HG02973 (cell line): ENCODE data around the gene ZNF385C.

ENCODE experiments used
- ATAC-seq: cut with Tn5 transposase; IDR thresholded peaks from one replicate; pipeline ENCODE4 v1.9.1; 2021; ENCODE audit warnings: moderate library complexity; ENCODE audit not compliant: unreplicated experiment

Gene ZNF385C

DNA sequence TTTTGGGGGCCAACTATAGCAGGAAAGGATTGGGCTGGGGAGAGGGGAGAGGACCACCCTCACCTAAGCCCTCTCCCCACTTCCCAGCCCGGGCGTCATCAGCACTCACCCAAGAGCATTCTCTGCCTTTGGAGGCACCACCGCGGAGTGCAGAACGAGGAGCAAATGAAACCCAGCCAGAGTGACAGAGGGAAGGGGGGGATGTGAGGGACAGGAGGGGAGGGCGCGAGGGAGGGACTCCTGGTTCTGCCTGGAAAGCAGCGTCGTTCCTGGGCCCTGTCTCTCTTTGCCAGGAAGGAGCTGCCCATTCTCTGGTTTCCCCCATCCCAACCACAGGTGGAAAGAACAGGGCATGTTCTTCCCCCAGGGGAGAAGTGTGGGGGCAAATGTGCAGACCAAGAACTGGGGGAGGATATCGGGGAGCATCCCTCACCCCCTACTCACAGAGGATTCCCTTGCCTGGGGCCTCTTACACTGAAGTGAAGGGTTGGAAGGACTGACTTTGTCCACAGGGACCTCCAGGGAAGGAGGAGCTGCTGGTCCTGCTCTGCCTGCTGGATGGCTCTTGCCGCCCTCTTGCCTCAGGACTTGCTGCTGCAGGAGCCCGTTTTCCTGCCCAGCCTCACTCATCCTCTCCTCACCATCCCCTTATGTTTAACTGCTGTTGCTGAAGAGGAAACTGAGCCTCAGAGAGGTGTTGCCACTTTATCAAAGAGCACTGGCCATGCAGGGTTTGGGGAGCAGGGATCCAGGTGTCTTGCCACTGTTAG is 44.4 kb downstream of the ZNF385C start:
- ATAC-seq: no peak

DNA sequence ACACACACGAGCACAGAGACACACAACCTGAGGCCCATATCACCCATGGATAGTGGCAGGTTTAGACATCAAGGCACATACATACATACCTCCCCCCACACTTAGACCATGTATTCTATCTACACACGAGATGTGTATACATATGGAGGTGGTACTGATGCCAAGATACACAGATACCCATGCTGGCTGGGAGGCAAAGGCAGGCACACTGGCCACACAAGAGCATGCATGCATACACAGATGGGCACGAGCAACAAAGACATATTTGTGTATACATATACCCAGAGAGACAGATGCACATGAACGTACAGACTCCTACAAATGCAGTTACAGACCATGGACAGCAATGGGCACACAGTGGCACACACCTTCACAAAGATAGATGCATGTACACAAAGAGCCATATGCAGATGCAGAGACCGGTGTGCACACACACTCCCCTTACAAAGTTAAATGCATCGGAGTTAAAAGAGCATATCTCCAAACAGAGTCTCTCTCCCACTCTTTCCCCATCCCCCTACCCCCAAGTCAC is 45.9 kb downstream of the ZNF385C start:
- no peak for ATAC-seq

DNA sequence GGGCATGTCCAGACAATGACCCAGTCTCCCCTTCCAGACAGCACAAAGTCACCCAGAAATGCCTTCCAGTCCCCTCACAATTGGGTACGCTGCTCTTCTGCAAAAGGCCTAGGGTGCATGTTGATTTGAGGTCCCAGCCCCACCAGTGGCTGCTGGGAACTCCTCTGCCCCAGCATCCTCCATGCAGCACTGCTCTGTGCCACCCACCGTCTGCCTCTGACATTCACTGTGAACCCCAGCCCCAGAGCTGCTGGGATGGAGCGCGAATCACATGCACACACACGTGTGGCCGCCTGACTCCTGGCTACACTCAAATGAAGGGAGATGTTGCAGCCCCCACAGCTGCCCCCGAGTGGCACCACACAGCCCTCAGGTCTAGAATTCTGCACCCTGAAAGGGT is 46.6 kb downstream of the ZNF385C start:
- no peak for ATAC-seq

DNA sequence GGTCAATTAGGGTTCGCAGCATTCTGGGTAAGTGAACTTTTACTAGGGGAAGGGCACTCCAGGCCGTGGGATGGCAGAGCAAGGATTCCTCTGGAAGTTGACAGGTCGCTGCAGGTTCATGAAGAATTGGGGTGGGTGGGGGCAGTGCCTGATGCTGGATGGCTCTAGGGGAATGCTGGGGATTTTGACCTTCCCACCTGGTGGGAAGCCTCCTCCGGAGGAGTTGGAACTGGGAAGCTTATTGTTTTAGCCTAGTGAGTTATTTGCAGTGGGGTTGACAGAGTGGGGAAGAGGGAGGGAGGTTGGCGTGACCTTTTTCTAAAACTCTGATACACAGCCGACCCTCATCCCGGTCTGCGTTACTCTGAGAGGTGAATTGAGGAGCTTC is 47.3 kb downstream of the ZNF385C start:
- no peak for ATAC-seq

DNA sequence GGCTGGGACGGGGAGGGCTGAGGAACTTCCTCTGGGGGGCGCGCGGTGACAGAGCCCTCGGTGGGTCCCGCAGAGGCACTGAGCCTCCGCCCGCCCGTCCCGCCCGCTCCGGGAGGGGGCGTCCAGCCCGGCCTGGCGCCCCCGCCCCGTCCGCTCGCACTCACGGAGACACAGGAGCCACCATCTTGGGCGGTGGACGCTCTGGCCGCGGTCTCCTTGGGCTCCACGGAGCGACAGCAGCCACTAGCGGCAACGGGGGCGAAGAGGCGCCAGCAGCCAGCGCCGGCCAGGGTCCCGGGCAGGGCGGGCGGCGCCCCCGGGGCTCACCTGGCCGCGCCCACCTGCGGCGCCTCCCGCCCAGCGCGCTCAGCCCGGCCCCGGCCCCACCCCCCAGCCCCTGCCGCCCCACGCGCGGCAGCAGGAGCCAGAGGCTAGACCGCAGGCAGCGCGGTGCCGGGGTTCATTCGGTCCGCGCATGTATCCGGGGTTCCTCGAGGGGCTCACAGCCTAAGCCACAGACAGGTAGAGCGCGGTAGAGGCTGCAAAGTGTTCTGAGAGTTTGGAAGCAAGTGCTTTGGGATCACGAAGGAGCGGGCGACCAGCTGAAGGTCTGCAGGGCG is 47.8 kb downstream of the ZNF385C start, which contains the start of gene C17orf113:
Gene C17orf113 (minus strand): TSS at position 209 of the 620 bp plus-strand sequence. CDS start 7,225 bp downstream, outside the sequence.
- ATAC-seq: no peak

DNA sequence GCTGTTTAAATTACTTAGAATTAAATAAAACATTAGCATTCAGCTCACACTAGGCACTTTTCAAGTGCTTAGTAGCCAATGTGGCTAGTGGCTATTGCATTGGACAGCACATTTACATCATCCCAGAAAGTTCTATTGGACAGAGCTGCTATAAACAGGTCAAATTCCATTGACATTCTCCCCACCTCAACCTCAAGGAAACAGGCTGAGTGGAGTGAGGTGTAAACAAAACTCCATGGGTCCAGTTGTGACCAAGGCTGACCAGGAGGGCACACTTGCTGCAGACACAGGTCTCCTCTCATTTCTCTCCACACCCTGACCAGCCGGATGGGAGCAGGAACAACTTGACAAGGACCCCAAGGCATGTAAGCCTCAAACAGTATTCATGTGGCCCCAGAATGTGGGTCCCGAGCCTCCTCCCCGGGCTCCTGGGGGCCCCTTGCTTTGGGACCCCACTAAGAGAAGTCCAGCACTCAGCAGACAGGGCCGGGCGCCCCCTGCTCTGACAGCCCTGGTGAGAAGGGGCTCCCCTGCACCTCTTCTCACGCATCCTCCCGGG is 48.4 kb downstream of the ZNF385C start:
- ATAC-seq: no peak

DNA sequence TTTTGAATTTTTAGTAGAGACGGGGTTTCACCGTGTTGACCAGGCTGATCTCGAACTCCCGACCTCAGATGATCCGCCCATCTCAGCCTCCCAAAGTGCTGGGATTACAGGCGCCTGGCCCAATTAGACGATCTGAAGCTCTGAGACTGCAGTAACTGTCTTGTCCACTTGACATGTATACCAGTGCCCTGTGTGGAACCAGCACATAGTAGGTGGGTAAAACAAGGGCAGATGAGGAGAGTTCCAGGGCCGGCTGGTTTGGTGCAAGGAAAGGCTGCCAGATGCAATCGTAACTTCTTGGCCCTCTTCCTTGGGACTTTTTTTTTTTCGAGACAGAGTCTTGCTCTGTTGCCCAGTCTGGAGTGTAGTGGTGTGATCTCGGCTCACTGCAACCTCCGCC is 50.9 kb downstream of the ZNF385C start:
- no peak for ATAC-seq

DNA sequence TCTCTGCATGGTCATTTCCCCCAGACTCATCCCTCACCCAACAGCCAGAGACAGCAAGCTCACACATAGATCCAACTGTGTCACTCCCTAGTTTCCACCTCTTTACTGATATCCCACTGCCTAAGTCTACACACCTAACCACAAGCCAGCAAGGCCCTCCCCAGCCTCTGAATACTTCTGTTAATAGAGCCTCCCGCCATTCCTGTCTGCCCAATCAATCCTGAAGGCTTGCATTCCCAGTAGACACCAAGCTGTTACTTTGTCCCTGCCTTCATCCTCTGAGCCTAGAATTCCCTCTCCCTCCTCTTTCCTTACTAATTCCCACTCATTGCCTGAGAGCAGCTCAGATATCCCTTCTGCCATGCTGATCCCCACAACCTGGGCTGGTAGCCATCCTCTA is 52.6 kb downstream of the ZNF385C start:
- ATAC-seq: no peak

DNA sequence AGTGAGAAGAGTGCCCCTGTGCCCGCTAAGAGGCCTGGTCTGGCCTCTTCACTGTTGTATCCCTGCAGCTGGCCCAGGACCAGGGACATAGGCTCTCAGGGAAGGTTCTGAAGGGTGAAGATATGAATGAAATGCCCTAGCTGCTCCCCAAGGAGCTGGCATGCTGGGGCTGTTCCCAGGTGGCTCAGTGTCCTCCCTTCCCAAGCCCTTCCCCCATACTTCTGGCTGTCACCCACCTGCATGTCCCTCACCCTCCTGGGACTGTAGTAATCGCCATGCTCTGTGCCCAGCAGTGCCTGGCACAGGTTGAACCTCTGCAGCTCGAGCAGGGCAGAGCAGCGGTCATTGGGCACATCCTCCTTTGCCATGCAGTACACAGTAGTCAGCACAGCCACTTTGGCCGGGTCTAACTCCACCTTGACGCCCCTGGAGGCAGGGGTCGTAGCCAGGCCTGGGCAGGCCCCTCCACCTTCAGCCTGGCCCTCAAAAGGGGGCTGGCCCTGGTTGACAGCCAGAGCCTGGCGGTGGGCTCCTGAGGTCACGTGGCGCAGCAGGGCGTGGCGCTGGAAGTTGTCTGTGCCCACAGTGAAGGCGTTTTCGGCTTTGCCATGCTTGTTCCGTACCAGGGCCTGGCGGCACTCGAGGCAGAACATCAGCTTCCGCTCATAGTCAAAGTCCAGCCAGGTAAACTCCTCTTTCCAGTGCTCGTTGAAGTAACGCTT is 55.5 kb downstream of the ZNF385C start:
- no peak for ATAC-seq

DNA sequence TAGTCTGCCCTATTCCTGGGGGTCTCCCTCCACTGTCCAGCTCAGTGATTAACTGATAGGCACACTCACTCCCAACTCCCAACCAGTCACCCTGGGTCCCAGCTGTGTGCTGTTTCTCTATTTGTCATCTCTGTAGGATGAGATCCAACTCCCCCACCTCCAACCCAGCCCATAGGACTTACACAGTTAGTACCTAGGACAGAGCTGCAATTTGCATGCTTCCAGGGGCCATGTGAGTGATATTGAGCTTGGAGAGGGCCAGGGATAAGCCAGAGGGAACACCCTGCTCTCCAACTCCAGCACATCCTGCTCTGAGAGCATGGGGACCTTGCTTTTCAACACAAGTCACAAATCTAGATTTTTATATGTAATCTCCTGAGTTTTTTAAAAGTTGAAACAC is 56.7 kb downstream of the ZNF385C start:
- ATAC-seq: no peak

DNA sequence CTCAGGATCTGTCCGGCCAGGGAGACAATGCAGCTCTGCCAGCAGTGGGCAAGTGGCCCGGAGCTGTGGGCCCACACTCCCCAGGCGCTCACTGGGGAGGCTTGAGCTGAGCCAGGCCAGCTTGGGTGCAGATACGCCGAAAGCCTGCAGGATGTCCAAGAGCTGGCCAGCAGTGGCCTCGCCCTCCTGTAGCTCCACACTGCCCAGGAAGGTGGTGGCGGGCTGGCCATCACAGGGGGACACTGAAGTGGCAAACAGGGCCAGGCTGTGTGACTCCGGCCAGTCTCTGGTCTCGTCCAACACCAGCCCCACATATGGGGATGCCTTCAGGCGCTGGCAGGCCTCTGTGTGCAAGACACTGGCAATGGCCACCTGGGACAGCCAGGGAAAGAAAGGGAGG is 57.5 kb downstream of the ZNF385C start:
- no peak for ATAC-seq

DNA sequence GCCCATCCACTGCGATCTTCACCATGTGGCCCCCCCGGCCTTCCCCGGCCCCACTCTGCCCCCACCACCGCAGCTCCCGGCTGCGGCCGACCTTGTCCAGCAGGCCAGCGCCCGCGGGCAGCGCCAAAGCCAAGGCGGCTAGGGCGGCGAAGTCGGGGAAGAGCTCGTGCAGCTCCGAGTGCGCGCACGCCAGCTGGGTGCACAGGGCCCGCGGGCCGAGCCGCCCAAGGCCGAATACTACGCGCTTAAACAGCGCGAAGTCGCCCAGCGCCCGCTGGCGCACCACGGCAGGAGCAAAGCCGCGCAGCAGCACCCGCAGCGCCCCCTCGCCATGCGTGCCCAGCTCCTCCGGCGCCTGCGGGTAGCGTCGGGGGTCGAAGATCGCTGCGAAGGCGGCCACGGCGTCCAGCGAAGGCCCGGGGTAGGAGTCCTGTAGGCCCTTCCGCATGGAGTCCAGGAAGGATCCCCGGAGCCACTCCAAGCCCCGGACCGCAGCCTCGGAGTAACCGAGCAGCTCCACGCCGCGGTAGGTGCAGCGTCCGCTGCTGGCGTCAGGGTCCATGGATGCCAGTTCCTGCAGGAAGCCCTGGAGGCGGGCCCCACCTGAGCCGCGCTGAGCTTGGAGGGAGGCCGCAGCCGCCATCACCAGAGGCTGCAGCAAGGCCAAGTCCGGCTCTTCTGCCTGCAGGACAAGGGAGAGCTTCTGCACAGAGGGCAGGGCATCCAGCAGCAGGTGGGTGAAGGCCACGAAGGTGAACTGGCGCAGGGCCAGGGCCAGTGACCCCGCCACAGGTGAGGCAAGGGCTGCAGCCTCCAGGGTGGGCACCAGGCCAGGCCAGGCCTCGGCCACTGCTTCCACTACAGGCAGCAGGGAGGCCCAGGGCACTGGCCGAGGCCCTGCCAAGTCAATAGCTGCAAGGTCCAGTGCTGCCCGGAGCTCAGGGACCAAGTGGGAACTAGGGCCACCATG is 58.2 kb downstream of the ZNF385C start:
- ATAC-seq: no peak

DNA sequence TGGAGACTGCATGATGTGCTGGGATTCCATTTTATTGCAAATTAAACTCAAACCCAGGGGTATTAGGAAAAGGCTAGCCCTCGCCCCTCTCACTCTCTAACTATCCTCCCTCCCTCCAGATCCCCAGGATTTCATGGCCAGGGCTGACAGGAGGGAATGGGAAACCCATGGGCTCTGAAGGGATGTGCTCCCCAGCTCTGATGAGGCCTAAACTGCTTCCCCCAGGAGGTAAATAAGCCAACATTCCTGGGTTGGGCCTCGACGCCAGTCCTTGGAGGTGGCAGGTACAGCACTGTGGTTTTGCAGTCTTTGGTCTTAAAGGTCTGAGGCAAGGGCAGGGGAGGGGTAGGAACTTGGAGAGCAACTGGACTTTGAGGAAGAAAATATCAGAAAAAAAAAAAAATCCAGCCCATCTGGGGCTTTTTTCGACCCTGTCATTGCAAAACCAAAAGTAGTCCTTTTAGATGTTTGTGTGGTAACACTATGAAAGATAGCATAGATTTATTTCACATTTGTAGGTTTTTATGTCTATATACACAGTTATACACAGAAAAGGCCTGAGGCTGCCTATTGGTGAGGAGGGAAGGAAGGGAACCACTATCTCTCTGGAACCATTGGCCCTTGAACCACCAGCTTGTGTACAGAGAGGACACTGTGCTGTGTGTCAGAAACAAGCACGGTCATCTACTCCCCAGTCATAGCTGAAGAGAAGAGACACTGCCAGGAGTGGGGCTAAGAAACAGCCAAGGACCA is 59.9 kb downstream of the ZNF385C start:
- ATAC-seq: no peak

DNA sequence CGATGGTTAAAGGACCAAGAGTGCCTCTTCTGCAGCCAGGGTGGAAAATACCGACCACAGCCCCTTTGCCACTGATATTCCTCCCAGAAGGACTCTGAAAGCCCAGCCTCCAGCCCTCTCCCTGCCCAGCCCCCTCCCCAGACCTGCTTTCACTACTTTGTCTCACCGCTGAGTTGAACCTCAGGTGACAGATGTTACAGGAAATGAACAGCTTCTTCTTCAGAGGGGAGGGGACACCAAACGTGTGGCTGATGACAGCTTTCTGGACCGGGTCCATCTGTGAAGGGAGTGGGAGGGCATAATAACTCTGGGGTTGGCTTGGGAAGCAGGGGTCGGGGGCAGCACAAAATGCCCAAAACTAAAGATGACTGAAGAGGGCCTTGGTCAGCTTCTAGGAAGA is 64.2 kb downstream of the ZNF385C start:
- no peak for ATAC-seq

DNA sequence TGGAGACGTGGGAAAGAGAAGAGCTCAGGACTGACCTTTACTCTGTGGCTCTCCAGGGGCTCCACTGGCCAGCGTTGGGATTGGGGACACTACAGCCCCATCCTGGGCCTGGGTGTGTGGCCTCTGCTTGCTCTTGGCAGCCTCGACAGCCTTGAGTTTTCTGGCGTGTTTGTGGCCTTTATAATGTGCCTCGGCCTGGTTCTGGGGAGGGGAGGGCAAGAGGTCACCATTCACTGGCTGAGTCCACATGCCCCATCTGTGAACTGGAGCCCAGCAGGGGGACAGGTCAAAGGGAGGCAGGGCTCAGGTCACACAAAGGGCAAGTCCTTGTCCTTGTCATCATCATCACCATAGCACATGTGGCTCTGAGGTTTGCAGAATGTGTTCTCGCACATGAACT is 66.7 kb downstream of the ZNF385C start:
- ATAC-seq: no peak

DNA sequence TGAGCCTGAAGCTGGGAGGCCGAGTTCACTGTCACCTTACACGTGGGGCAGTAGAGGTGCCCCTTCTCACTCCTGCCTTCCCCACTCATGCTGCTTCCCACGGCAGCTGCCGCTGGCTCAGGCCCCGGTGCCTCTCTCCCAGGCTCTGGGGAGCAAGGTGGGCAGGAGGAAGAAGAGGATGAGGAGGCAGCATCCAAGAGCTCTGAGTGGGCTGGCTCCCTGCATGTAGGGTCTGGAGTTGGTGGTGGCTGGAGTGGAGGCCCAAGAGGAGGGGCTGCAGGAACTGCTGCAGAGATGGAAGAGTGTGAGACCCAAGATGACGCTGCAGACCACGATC is 69.5 kb downstream of the ZNF385C start:
- ATAC-seq: no peak

DNA sequence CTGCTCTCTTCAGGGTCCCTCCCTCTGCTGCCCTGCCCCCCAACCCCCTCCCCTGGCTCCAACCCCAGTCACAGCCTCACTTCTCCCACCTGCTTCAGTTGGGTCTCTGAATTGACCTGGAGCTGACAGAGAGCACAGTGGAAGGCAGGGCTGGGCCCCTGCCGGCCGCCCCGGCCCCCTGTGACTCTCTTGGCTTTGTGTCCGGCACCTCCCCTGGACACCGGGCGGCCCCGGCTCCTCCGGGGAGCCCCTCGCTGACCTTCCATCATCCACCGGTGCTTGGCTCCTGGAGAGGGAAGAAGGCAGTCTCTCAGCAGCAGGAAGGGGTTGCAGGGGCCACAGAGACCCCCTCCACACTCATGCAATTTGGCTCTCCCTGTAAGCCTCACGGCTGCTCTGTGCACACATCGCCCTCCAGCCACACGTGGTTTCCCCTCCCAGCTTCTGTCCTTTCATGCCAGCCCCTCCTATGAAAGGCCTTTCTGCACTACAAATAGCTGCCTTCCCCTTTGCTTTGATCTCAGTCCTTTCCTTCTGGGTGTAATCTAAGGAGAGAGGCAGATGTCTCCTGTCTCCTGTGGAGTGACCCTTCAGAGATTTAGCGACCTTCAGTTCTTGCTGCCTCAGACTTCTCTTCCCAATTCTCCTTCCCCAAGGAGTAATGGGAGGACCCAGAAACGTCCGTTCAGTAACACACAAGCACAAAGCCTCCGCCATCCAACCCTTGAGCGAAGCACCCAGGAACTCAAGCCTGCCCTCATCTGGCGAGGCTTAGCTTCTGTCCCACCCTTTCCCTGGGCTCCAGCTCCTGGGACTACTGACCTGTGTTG is 70.1 kb downstream of the ZNF385C start:
- no peak for ATAC-seq

DNA sequence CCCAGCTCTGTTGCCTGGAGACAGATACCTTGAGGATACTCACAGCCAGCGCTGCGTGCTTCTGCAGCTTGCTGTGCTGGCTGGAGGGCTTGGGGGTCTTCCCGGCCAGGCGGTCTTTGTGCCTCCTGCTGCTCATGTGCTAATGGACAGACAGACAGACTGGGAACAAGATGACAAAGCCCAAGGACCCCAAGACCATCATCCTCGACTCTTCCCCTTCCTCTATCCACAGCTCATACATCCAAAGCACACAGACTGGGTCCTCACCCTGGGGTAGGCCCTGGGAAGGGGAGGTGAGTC is 70.7 kb downstream of the ZNF385C start:
- ATAC-seq: no peak
